GM12873 (cell line): ENCODE results near the gene NANOS1.

ENCODE experiments used
- TF ChIP-seq, protein P1 (sequence below): IDR thresholded peaks from 2 replicates; pipeline ENCODE4 v1.5.1; 2012; ENCODE audit warnings: low read depth, mild to moderate bottlenecking, moderate library complexity, low read length, control low read depth; ENCODE audit not compliant: insufficient read depth; ENCODE audit errors: missing control alignments

NANOS1 gene

DNA sequence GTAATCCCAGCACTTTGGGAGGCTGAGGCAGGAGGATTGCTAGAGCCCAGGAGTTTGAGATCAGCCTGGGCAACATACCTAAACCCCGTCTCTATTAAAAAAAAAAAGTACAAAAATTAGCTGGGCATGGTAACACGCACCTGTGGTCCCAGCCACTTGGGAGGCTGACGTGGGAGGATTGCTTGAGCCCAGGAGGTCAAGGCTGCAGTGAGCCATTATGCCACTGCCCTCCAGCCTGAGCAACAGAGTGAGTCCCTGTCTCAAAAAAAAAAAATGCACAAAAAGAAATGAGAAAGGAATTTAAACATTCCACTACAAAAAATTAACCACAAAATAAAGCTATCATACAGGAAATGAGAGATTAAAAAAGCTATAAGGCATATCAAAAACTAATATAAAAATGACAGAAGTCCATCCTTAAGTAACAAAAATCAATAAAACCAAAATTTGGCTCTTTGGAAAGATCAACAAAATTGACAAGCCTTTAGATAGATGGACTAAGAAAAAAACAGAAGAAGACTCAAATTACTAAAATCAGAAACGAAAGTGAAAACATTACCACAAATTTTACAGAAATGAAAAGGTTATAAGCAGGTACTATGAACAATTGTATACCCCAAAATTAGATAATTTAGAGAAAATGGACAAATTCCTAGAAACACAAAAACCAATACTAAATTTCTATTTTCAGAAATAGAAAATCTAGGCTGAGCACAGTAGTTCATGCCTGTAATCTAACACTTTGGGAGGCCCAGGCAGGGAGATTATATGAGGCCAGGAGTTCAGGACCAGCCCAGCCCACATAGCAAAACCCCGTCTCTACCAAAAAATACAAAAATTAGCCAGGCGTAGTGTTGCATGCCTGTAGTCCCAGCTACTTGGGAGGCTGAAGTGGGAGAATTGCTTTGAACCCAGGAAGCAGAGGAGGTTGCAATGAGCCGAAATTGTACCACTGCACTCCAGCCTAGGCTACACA lies 42.4 kb upstream of the NANOS1 start:
- TF ChIP-seq, protein P1, sequence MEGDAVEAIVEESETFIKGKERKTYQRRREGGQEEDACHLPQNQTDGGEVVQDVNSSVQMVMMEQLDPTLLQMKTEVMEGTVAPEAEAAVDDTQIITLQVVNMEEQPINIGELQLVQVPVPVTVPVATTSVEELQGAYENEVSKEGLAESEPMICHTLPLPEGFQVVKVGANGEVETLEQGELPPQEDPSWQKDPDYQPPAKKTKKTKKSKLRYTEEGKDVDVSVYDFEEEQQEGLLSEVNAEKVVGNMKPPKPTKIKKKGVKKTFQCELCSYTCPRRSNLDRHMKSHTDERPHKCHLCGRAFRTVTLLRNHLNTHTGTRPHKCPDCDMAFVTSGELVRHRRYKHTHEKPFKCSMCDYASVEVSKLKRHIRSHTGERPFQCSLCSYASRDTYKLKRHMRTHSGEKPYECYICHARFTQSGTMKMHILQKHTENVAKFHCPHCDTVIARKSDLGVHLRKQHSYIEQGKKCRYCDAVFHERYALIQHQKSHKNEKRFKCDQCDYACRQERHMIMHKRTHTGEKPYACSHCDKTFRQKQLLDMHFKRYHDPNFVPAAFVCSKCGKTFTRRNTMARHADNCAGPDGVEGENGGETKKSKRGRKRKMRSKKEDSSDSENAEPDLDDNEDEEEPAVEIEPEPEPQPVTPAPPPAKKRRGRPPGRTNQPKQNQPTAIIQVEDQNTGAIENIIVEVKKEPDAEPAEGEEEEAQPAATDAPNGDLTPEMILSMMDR: no peak

DNA sequence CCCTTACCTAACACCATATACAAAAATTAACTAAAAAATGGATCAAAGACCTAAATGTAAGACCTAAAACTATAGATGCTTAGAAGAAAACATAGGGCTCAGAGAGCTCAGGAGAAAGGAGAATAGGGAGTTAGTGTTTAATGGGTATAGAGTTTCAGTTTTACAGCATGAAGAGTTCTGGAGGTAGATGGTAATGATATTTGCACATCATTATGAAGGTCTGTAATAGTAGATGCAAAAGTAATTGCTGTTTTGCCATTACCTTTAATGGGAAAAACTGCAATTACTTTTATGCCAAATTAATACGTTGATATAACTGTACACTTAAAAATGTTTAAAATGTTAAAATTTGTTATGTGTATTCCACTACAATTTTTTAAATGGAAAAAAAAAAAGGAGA lies 39.2 kb upstream of the NANOS1 start:
- TF ChIP-seq, protein P1: no peak

- TF ChIP-seq, protein P1: no peak
Observed at GRCh38 chr10:118992496-118992895, 37.0 kb upstream of the NANOS1 start.

GRCh38 chr10:118993214-118993613 lies 36.3 kb upstream of the NANOS1 start:
- TF ChIP-seq, protein P1: no peak

- TF ChIP-seq, protein P1: no peak
Observed at GRCh38 chr10:118994321-118994720, 35.2 kb upstream of the NANOS1 start.

DNA sequence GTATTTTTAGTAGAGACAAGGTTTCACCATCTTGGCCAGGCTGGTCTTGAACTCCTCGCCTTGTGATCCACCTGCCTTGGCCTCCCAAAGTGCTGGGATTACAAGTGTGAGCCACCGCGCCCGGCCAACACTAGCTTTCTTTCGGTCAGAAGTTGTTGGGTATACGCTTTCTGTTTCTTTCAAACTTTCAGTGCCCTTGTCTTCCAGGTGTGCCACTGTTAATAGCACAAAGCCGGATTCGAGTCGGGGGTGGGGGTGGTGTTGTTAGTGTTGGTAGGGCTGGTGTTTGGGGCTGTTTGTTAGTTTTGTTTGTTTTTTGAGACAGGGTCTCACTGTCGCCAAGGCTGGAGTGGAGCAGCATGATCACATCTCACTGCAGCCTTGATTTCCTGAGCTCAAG lies 33.8 kb upstream of the NANOS1 start:
- TF ChIP-seq, protein P1: no peak

- TF ChIP-seq, protein P1: no peak
Observed at GRCh38 chr10:118997379-118997778, 32.1 kb upstream of the NANOS1 start.
